ENCODE data around the gene CLSTN3. TPM values are rescaled to one million over a fixed set of nuclear protein-coding genes. Genes with fewer than 3 reads are reported as not detected.
A peak's percentile ranks its signal among the peaks of the same experiment; 100 is the strongest.

The CLSTN3 gene
- total RNA-seq, 1 donor = 7.6 TPM

GRCh38 chr12:7108796-7109571 is 21.2 kb upstream of the CLSTN3 start, which contains the start of gene C1RL:
Gene C1RL, minus strand, starts transcription at chr12:7109214. Its CDS starts 34 bp downstream, at chr12:7109180.
- H4K20me1 ChIP-seq (ENCODE audit: insufficient read depth, low read length) = peaks cover 11% of the 10 kb centered on the region
- H3K27me3 ChIP-seq (ENCODE audit: insufficient read depth, low read length) = no peaks in the 10 kb centered on the region
- peaks cover 32% of the 10 kb centered on the region for H3K79me2 ChIP-seq (ENCODE audit: insufficient read depth, low read length)
- peaks cover 12% of the 10 kb centered on the region for H3K4me1 ChIP-seq (ENCODE audit: insufficient read depth, low read length)
- H2AFZ ChIP-seq (ENCODE audit: low read length) = peak within 1 kb of the TSS; percentile 92
- no peaks in the 10 kb centered on the region for H3K9me3 ChIP-seq (ENCODE audit: low read depth, low read length)
- TF ChIP-seq, protein P1, sequence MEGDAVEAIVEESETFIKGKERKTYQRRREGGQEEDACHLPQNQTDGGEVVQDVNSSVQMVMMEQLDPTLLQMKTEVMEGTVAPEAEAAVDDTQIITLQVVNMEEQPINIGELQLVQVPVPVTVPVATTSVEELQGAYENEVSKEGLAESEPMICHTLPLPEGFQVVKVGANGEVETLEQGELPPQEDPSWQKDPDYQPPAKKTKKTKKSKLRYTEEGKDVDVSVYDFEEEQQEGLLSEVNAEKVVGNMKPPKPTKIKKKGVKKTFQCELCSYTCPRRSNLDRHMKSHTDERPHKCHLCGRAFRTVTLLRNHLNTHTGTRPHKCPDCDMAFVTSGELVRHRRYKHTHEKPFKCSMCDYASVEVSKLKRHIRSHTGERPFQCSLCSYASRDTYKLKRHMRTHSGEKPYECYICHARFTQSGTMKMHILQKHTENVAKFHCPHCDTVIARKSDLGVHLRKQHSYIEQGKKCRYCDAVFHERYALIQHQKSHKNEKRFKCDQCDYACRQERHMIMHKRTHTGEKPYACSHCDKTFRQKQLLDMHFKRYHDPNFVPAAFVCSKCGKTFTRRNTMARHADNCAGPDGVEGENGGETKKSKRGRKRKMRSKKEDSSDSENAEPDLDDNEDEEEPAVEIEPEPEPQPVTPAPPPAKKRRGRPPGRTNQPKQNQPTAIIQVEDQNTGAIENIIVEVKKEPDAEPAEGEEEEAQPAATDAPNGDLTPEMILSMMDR (IDR thresholded peaks at IDR 0.05; ENCODE audit: extremely low read depth, low read depth, low read length) = peak; percentile 97
- peak within 1 kb of the TSS; percentile 95 for H3K4me2 ChIP-seq (ENCODE audit: insufficient read depth, low read length)
- no peaks in the 10 kb centered on the region for H3K36me3 ChIP-seq (ENCODE audit: insufficient read depth, low read length)
- peak within 1 kb of the TSS; percentile 87 for H3K4me3 ChIP-seq (ENCODE audit: insufficient read depth, low read length)
- H3K27ac ChIP-seq (ENCODE audit: low read depth, low read length) = peak within 1 kb of the TSS; percentile 89
- DNase-seq (ENCODE audit: insufficient read length, low spot score, missing footprints) = peak; percentile 87

DNA sequence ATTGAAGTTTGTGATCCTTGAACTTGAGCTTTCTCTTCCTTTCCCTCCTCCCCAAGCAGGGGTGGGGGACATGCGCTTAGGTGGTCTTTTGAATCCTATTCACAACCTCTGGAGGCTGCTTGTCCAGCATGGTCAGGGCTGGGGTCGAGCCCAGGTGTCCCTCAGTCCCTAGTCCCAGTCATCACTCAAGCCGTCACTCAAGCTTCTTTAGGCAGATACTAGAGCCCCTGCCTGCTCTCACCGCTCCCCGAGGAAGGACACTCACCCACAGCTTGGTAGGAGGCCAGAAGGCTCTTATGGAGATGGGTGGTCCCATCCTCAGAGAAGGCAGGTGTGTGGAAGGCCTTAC is 20.6 kb upstream of the CLSTN3 start:
- H3K4me1 ChIP-seq (ENCODE audit: insufficient read depth, low read length) = peaks cover 12% of the 10 kb centered on the region
- H4K20me1 ChIP-seq (ENCODE audit: insufficient read depth, low read length) = peaks cover 5% of the 10 kb centered on the region
- no peak overlapping the region for H3K27ac ChIP-seq (ENCODE audit: low read depth, low read length)
- H3K79me2 ChIP-seq (ENCODE audit: insufficient read depth, low read length) = peaks cover 32% of the 10 kb centered on the region
- H3K4me2 ChIP-seq (ENCODE audit: insufficient read depth, low read length) = peak overlapping the region; percentile 95
- no peaks in the 10 kb centered on the region for H3K27me3 ChIP-seq (ENCODE audit: insufficient read depth, low read length)
- TF ChIP-seq, protein P1 (IDR thresholded peaks at IDR 0.05; ENCODE audit: extremely low read depth, low read depth, low read length) = no peak
- H3K4me3 ChIP-seq (ENCODE audit: insufficient read depth, low read length) = peak overlapping the region; percentile 87
- no peak for DNase-seq (ENCODE audit: insufficient read length, low spot score, missing footprints)
- H2AFZ ChIP-seq (ENCODE audit: low read length) = peak overlapping the region; percentile 81
- no peaks in the 10 kb centered on the region for H3K9me3 ChIP-seq (ENCODE audit: low read depth, low read length)
- H3K36me3 ChIP-seq (ENCODE audit: insufficient read depth, low read length) = no peaks in the 10 kb centered on the region

GRCh38 chr12:7110661-7111060 is 19.5 kb upstream of the CLSTN3 start:
- Histone ChIP-seq H3K79me2 (ENCODE audit: insufficient read depth, low read length) (peaks cover 27% of the 10 kb centered on the region), H3K27me3 (ENCODE audit: insufficient read depth, low read length) (no peaks in the 10 kb centered on the region), H3K27ac (ENCODE audit: low read depth, low read length) (no peak overlapping the region), H3K36me3 (ENCODE audit: insufficient read depth, low read length) (no peaks in the 10 kb centered on the region), H3K4me2 (ENCODE audit: insufficient read depth, low read length) (no peak overlapping the region), H3K4me3 (ENCODE audit: insufficient read depth, low read length) (no peak overlapping the region), H3K4me1 (ENCODE audit: insufficient read depth, low read length) (peaks cover 12% of the 10 kb centered on the region), H2AFZ (ENCODE audit: low read length) (no peak overlapping the region), H3K9me3 (ENCODE audit: low read depth, low read length) (no peaks in the 10 kb centered on the region), H4K20me1 (ENCODE audit: insufficient read depth, low read length) (peaks cover under 1% of the 10 kb centered on the region)
- no peak for DNase-seq (ENCODE audit: insufficient read length, low spot score, missing footprints)
- TF ChIP-seq, protein P1 (IDR thresholded peaks at IDR 0.05; ENCODE audit: extremely low read depth, low read depth, low read length) = no peak

DNA sequence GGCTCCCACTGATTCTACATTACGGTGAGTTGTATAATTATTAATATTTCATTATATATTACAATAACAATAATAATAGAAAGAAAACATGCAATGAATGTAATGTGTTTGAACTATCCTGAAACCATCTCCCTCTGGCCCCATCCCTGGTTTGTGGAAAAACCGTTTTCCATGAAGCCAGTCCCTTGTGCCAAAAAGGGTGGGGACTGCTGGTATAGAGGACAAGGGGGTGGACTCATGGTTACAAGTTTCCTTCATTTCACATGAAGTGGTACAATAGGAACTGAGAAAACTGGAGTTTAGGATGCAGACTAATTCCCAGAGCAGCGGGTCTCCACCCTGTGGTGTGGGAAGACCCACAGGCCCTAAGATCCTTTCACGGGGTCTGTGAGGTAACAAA is 18.1 kb upstream of the CLSTN3 start:
- no peaks in the 10 kb centered on the region for H4K20me1 ChIP-seq (ENCODE audit: insufficient read depth, low read length)
- peaks cover 16% of the 10 kb centered on the region for H3K79me2 ChIP-seq (ENCODE audit: insufficient read depth, low read length)
- no peak overlapping the region for H3K27ac ChIP-seq (ENCODE audit: low read depth, low read length)
- H3K27me3 ChIP-seq (ENCODE audit: insufficient read depth, low read length) = no peaks in the 10 kb centered on the region
- no peak overlapping the region for H3K4me3 ChIP-seq (ENCODE audit: insufficient read depth, low read length)
- H3K9me3 ChIP-seq (ENCODE audit: low read depth, low read length) = no peaks in the 10 kb centered on the region
- H3K4me1 ChIP-seq (ENCODE audit: insufficient read depth, low read length) = peaks cover 12% of the 10 kb centered on the region
- H3K4me2 ChIP-seq (ENCODE audit: insufficient read depth, low read length) = no peak overlapping the region
- no peak overlapping the region for H2AFZ ChIP-seq (ENCODE audit: low read length)
- H3K36me3 ChIP-seq (ENCODE audit: insufficient read depth, low read length) = peaks cover 1% of the 10 kb centered on the region
- TF ChIP-seq, protein P1 (IDR thresholded peaks at IDR 0.05; ENCODE audit: extremely low read depth, low read depth, low read length) = no peak
- DNase-seq (ENCODE audit: insufficient read length, low spot score, missing footprints) = no peak

Measured in osteoblast (primary cell).